B cell (primary cell): ENCODE measurements around the gene BMP7. TPM values are rescaled to one million over a fixed set of nuclear protein-coding genes. Genes with fewer than 3 reads are reported as not detected.

Experiments
- ATAC-seq: fragments of 200-7000 bp; cut with Tn5 transposase; one replicate; pipeline ENCODE4 v1.10.0; 2021; ENCODE audit warnings: low read depth, mild to moderate bottlenecking, moderate number of reproducible peaks, moderate library complexity
- CTCF ChIA-PET: fragments of 350-600 bp; sonication (Branson Sonifier 250); formaldehyde crosslinking; loops from one replicate; lab custom pipeline; 2021; ENCODE audit warnings: antibody characterized with exemption, inconsistent platforms; lab: Charles Lee
- POLR2A ChIA-PET: fragments of 350-600 bp; sonication (Branson Sonifier 250); formaldehyde crosslinking; loops from one replicate; lab custom pipeline; 2021; ENCODE audit warnings: antibody characterized with exemption; lab: Charles Lee
- DNase-seq: peaks from one replicate; pipeline ENCODE4 v3.0.0; 2013
- H2AFZ ChIP-seq: 2 replicates; pipeline ENCODE4 v1.6.1; 2012; ENCODE audit warnings: mild to moderate bottlenecking, low read depth, low read length; ENCODE audit not compliant: insufficient read depth, poor library complexity, severe bottlenecking
- H3K27ac ChIP-seq, 2 donors: 1 replicate in 1 of 2; 2 replicates in 1 of 2; pipeline ENCODE4 v1.5.1; 2012 to 2013; ENCODE audit warnings: low read length in 2 of 2, mild to moderate bottlenecking in 2 of 2, moderate library complexity in 1 of 2
- H3K27me3 ChIP-seq, 4 experiments: fragments of 200-600 bp in 1 of 4; sonication (generic) in 1 of 4; replicated peaks in 1 of 4; 1 replicate in 2 of 4; 2 replicates in 2 of 4; pipeline versions ENCODE4 v1.6.1 to v1.7.0; 2013 to 2016; ENCODE audit warnings: low read length in 3 of 4, mild to moderate bottlenecking in 2 of 4, mixed read lengths in 1 of 4, moderate library complexity in 1 of 4; ENCODE audit not compliant: insufficient read depth in 4 of 4, control insufficient read depth in 3 of 4; ENCODE audit errors: control extremely low read depth in 1 of 4
- H3K36me3 ChIP-seq, 2 experiments: replicated peaks in 1 of 2; 1 replicate in 1 of 2; 2 replicates in 1 of 2; pipeline versions ENCODE4 v1.6.1 to v1.7.1; 2013; ENCODE audit warnings: low read length in 1 of 2; ENCODE audit not compliant: insufficient read depth in 2 of 2, control insufficient read depth in 1 of 2; ENCODE audit errors: control extremely low read depth in 1 of 2, extremely low read depth in 1 of 2
- H3K4me1 ChIP-seq, 2 donors: fragments of 200-600 bp in 1 of 2; sonication (generic) in 1 of 2; 1 replicate in 1 of 2; 2 replicates in 1 of 2; pipeline versions ENCODE4 v1.5.1 to v1.6.1; 2013 to 2017; ENCODE audit warnings: low read length in 2 of 2; ENCODE audit not compliant: control insufficient read depth in 2 of 2, insufficient read depth in 2 of 2
- H3K4me2 ChIP-seq: replicated peaks from 2 replicates; pipeline ENCODE3; 2012; ENCODE audit warnings: mild to moderate bottlenecking, low read depth, low read length; ENCODE audit not compliant: poor library complexity, severe bottlenecking
- H3K4me3 ChIP-seq, 5 experiments: fragments of 200-600 bp in 1 of 5; sonication (generic) in 1 of 5; 1 replicate in 3 of 5; 2 replicates in 2 of 5; pipeline versions ENCODE4 v1.5.1 to v1.7.0; 2011 to 2016; ENCODE audit warnings: low read length in 4 of 5, mild to moderate bottlenecking in 4 of 5, low read depth in 2 of 5, control low read depth in 1 of 5, moderate library complexity in 1 of 5; ENCODE audit not compliant: insufficient read depth in 1 of 5; ENCODE audit errors: control extremely low read depth in 1 of 5, extremely low read depth in 1 of 5
- H3K79me2 ChIP-seq: fragments of 200-600 bp; sonication (generic); one replicate; pipeline ENCODE4 v1.6.0; 2016; ENCODE audit warnings: low read length; ENCODE audit not compliant: control insufficient read depth, insufficient read depth
- H3K9ac ChIP-seq: fragments of 200-600 bp; sonication (generic); 2 replicates; pipeline ENCODE4 v1.6.1; 2017; ENCODE audit warnings: mild to moderate bottlenecking, low read length, moderate library complexity
- H3K9me3 ChIP-seq, 3 donors: one replicate each; pipeline versions ENCODE4 v1.6.1 to v1.7.1; 2013; ENCODE audit warnings: low read length in 2 of 3; ENCODE audit not compliant: control insufficient read depth in 2 of 3, insufficient read depth in 1 of 3; ENCODE audit errors: control extremely low read depth in 1 of 3
- H4K20me1 ChIP-seq: 2 replicates; pipeline ENCODE4 v1.6.0; 2012; ENCODE audit warnings: mild to moderate bottlenecking, low read length; ENCODE audit not compliant: insufficient read depth, control insufficient read depth, poor library complexity, severe bottlenecking
- H3K27ac Mint-ChIP-seq: one replicate; pipeline ENCODE4 v1.8.0; 2021; ENCODE audit warnings: mixed read lengths
- H3K27me3 Mint-ChIP-seq: one replicate; pipeline ENCODE4 v1.8.0; 2021; ENCODE audit warnings: mixed read lengths
- H3K4me1 Mint-ChIP-seq: one replicate; pipeline ENCODE4 v1.8.0; 2021; ENCODE audit warnings: mixed read lengths
- H3K4me3 Mint-ChIP-seq: one replicate; pipeline ENCODE4 v1.8.0; 2021; ENCODE audit warnings: mixed read lengths
- H3K9me3 Mint-ChIP-seq: one replicate; pipeline ENCODE4 v1.8.0; 2022; ENCODE audit warnings: mixed read lengths; ENCODE audit not compliant: insufficient read depth
- EZH2 ChIP-seq: IDR thresholded peaks from 2 replicates; pipeline ENCODE4 v1.6.1; 2012; ENCODE audit warnings: borderline replicate concordance, low read depth, mild to moderate bottlenecking, moderate library complexity, low read length; ENCODE audit not compliant: insufficient read depth, poor library complexity, severe bottlenecking
- WGBS: methylation state at CpG from one replicate; pipeline ENCODE4 v1.1.5; 2013; ENCODE audit warnings: missing lambda C conversion rate; ENCODE audit not compliant: insufficient coverage; 5-methylcytosine and 5-hydroxymethylcytosine counted together
- intact Hi-C: fragments of 100-400 bp; cut with micrococcal nuclease; formaldehyde crosslinking; loops from one replicate; pipeline ENCODE4 v1.10.0; 2022
- polyA plus RNA-seq: library from polyadenylated mRNA; depleted of rRNA; stranded (reverse); fragments of >200 nt; gene quantifications from 2 replicates; pipeline ENCODE4 v1.2.3, GENCODE V29; 2012
- total RNA-seq, 2 donors: library from RNA; stranded (reverse); fragments of 120-200 nt in 1 of 2; gene quantifications; 1 replicate in 1 of 2; 2 replicates in 1 of 2; pipeline versions ENCODE4 v1.2.3 to v1.2.4, GENCODE V29; 2013 to 2022
- TF ChIP-seq, protein P1 (sequence below): fragments of 200-600 bp; IDR thresholded peaks from one replicate; pipeline ENCODE4 v1.8.0; 2022; ENCODE audit warnings: antibody characterized with exemption, mild to moderate bottlenecking

The BMP7 gene
- total and polyA plus RNA-seq, 2 donors (not counting 1 experiment from before 2014, with no cell fraction given), result not detected

- ChIA-PET CTCF (no interaction called here), POLR2A (no interaction called here)
- H3K9ac ChIP-seq, result no peak overlapping the region
- H3K36me3 ChIP-seq, result no peaks in the 10 kb centered on the region
- H3K4me3 ChIP-seq, result no peak overlapping the region
- Mint-ChIP-seq H3K4me1 (no peaks in the 10 kb centered on the region), H3K27ac (no peak overlapping the region), H3K4me3 (no peak overlapping the region), H3K9me3 (no peaks in the 10 kb centered on the region), H3K27me3 (peaks cover 17% of the 10 kb centered on the region)
- ATAC-seq, result no peak
- intact Hi-C loops, result no loop called here
- H3K79me2 ChIP-seq, result no peaks in the 10 kb centered on the region
- H2AFZ ChIP-seq, result no peak overlapping the region
- no peak overlapping the region for H3K27ac ChIP-seq
- 86% methylated on average over 10 of the region's 10 CpGs for WGBS
- no peak for DNase-seq
- no peaks in the 10 kb centered on the region for H4K20me1 ChIP-seq
- TF ChIP-seq EZH2, result no peak
- TF ChIP-seq, protein P1, sequence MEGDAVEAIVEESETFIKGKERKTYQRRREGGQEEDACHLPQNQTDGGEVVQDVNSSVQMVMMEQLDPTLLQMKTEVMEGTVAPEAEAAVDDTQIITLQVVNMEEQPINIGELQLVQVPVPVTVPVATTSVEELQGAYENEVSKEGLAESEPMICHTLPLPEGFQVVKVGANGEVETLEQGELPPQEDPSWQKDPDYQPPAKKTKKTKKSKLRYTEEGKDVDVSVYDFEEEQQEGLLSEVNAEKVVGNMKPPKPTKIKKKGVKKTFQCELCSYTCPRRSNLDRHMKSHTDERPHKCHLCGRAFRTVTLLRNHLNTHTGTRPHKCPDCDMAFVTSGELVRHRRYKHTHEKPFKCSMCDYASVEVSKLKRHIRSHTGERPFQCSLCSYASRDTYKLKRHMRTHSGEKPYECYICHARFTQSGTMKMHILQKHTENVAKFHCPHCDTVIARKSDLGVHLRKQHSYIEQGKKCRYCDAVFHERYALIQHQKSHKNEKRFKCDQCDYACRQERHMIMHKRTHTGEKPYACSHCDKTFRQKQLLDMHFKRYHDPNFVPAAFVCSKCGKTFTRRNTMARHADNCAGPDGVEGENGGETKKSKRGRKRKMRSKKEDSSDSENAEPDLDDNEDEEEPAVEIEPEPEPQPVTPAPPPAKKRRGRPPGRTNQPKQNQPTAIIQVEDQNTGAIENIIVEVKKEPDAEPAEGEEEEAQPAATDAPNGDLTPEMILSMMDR, result no peak
- H3K27me3 ChIP-seq, result no peaks in the 10 kb centered on the region
- no peak overlapping the region for H3K4me2 ChIP-seq
- no peaks in the 10 kb centered on the region for H3K4me1 ChIP-seq
- peaks cover 0 to 8% (median 0%) of the 10 kb centered on the region in 3 donors for H3K9me3 ChIP-seq
These were observed 50.5 kb downstream of the BMP7 start for GRCh38 chr20:57215826-57216471.

- no peak overlapping the region for H3K4me3 ChIP-seq
- Mint-ChIP-seq H3K9me3 (no peaks in the 10 kb centered on the region), H3K27me3 (peaks cover 17% of the 10 kb centered on the region), H3K27ac (no peak overlapping the region), H3K4me1 (no peaks in the 10 kb centered on the region), H3K4me3 (no peak overlapping the region)
- H2AFZ ChIP-seq, result no peak overlapping the region
- no peaks in the 10 kb centered on the region for H3K36me3 ChIP-seq
- ATAC-seq (no peak), DNase-seq (no peak)
- CTCF ChIA-PET, result no interaction called here
- no peak overlapping the region for H3K9ac ChIP-seq
- H4K20me1 ChIP-seq, result no peaks in the 10 kb centered on the region
- H3K4me2 ChIP-seq, result no peak overlapping the region
- peaks cover 0 to 8% (median 0%) of the 10 kb centered on the region in 3 donors for H3K9me3 ChIP-seq
- H3K79me2 ChIP-seq, result no peaks in the 10 kb centered on the region
- no peaks in the 10 kb centered on the region for H3K4me1 ChIP-seq
- intact Hi-C loops, result no loop called here
- WGBS, result 85% methylated on average over 6 of the region's 6 CpGs
- no peak overlapping the region for H3K27ac ChIP-seq
- no peaks in the 10 kb centered on the region for H3K27me3 ChIP-seq
- TF ChIP-seq, protein P1, result no peak
- no peak for TF ChIP-seq EZH2
- POLR2A ChIA-PET, result no interaction called here
These were observed 51.0 kb downstream of the BMP7 start for GRCh38 chr20:57215426-57215825.
